K562 (cell line): ENCODE measurements around the gene FRMPD2. TPM values are rescaled to one million over a fixed set of nuclear protein-coding genes. Genes with fewer than 3 reads are reported as not detected.
A peak's percentile ranks its signal among the peaks of the same experiment; 100 is the strongest.
"Not testable (repeated sequence)": the region's sequence is repeated elsewhere in the genome, so short reads cannot be mapped to it uniquely, and the experiment has no call there.

Source experiments
- ATAC-seq: fragments of 200-7000 bp; cut with Tn5 transposase; 3 replicates; pipeline ENCODE4 v1.9.1; 2020; ENCODE audit warnings: moderate library complexity
- BruUV-seq: library from RNA; stranded (reverse); fragments of 400-500 nt; replicated peaks from 2 replicates; lab custom pipeline; 2021; lab: Mats Ljungman, UMichigan
- CTCF ChIA-PET: fragments of 300-600 bp; formaldehyde crosslinking; extraction: SDS; loops from one replicate; lab custom pipeline; 2021; ENCODE audit warnings: low intra/inter-chr PET ratio; lab: Yijun Ruan, JAX
- POLR2A ChIA-PET: fragments of 300-600, 350-650 bp; sonication (Branson Sonifier 250); formaldehyde crosslinking; extraction: SDS; loops from one replicate; lab custom pipeline; 2021; ENCODE audit warnings: antibody characterized with exemption, inconsistent platforms; lab: Yijun Ruan, JAX
- DNase-seq, 4 experiments: peaks; one replicate each; pipeline versions ENCODE4 v3.0.0 to v3.0.0-alpha.2; 2011 to 2018; ENCODE audit warnings: low spot score in 3 of 4, mixed read lengths in 3 of 4; ENCODE audit errors: extremely low read depth in 1 of 4
- FAIRE-seq: peaks from 2 replicates; lab custom pipeline; 2011; peaks lifted over from hg19 to GRCh38; lab: Jason Lieb, UNC
- H2AFZ ChIP-seq: 2 replicates; pipeline ENCODE4 v1.6.0; 2011; ENCODE audit warnings: low read depth, low read length, control low read depth, inconsistent platforms
- H3K27ac ChIP-seq: fragments of 200-600 bp; 3 replicates; pipeline ENCODE4 v1.8.0; 2011; ENCODE audit warnings: low read depth, mild to moderate bottlenecking, control low read depth, inconsistent platforms, low read length, moderate library complexity, mixed read lengths; ENCODE audit errors: extremely low read depth
- H3K27me3 ChIP-seq, 2 experiments: fragments of 300-600 bp in 1 of 2; 2 replicates in 1 of 2; 3 replicates in 1 of 2; pipeline versions ENCODE4 v1.6.0 to v1.8.0; 2011; ENCODE audit warnings: inconsistent platforms in 2 of 2, low read length in 2 of 2, mild to moderate bottlenecking in 1 of 2, mixed read lengths in 1 of 2, moderate library complexity in 1 of 2; ENCODE audit not compliant: control insufficient read depth in 2 of 2, insufficient read depth in 2 of 2
- H3K36me3 ChIP-seq: fragments of 300-600 bp; 3 replicates; pipeline ENCODE4 v1.8.0; 2011; ENCODE audit warnings: mild to moderate bottlenecking, low read length, inconsistent platforms; ENCODE audit not compliant: control insufficient read depth, insufficient read depth
- H3K4me1 ChIP-seq, 2 experiments: fragments of 200-600 bp in 1 of 2; replicated peaks in 1 of 2; 2 replicates in 1 of 2; 3 replicates in 1 of 2; pipeline versions ENCODE4 v1.5.1 to v1.8.0; 2011; ENCODE audit warnings: inconsistent platforms in 2 of 2, low read length in 2 of 2, mild to moderate bottlenecking in 1 of 2, mixed read lengths in 1 of 2, moderate library complexity in 1 of 2; ENCODE audit not compliant: control insufficient read depth in 2 of 2, insufficient read depth in 2 of 2
- H3K4me2 ChIP-seq: 2 replicates; pipeline ENCODE4 v1.6.1; 2011; ENCODE audit warnings: low read length, control low read depth, inconsistent platforms, mixed read lengths; ENCODE audit not compliant: insufficient read depth
- H3K4me3 ChIP-seq: fragments of 200-600 bp; sonication (generic), shearing (Covaris generic); 2 replicates; pipeline ENCODE4 v1.5.1; 2016; ENCODE audit warnings: control low read depth, inconsistent platforms
- H3K79me2 ChIP-seq: fragments of 200-600 bp; 3 replicates; pipeline ENCODE4 v1.8.0; 2011; ENCODE audit warnings: low read length, inconsistent platforms; ENCODE audit not compliant: control insufficient read depth, insufficient read depth
- H3K9ac ChIP-seq, 2 experiments: 2 replicates each; pipeline versions ENCODE4 v1.6.0 to v1.6.1; 2011; ENCODE audit warnings: low read depth in 2 of 2, low read length in 2 of 2, control low read depth in 1 of 2, inconsistent platforms in 1 of 2, mild to moderate bottlenecking in 1 of 2, mixed read lengths in 1 of 2; ENCODE audit not compliant: insufficient read depth in 1 of 2
- H3K9me1 ChIP-seq: one replicate; pipeline ENCODE4 v1.6.0; 2011; ENCODE audit warnings: inconsistent platforms, mild to moderate bottlenecking, low read length, moderate library complexity; ENCODE audit not compliant: control insufficient read depth, insufficient read depth
- H3K9me3 ChIP-seq: replicated peaks from 2 replicates; pipeline ENCODE4 v1.5.1; 2011; ENCODE audit warnings: low read depth, low read length, inconsistent platforms; ENCODE audit not compliant: control insufficient read depth, insufficient read depth
- H4K20me1 ChIP-seq: replicated peaks from 2 replicates; pipeline ENCODE4 v1.6.1; 2011; ENCODE audit warnings: low read length, inconsistent platforms, mixed read lengths; ENCODE audit not compliant: control insufficient read depth, insufficient read depth
- NFIC ChIP-seq: fragments of 450-650 bp; IDR thresholded peaks from 2 replicates; pipeline ENCODE4 v1.6.1; 2017; ENCODE audit warnings: mild to moderate bottlenecking, inconsistent platforms
- NRF1 ChIP-seq, 2 experiments: fragments of 450-650 bp; IDR thresholded peaks in 1 of 2; conservative IDR thresholded peaks in 1 of 2; 2 replicates each; pipeline ENCODE4 v1.6.1; 2014; ENCODE audit warnings: mild to moderate bottlenecking in 2 of 2
- YY1 ChIP-seq, 3 experiments: IDR thresholded peaks; 2 replicates each; pipeline ENCODE4 v1.6.1; 2011; ENCODE audit warnings: low read length in 2 of 3, mild to moderate bottlenecking in 2 of 3, moderate library complexity in 2 of 3, borderline replicate concordance in 1 of 3, control low read depth in 1 of 3, low read depth in 1 of 3; ENCODE audit not compliant: insufficient read depth in 3 of 3, insufficient replicate concordance in 2 of 3, control insufficient read depth in 1 of 3, insufficient read length in 1 of 3; ENCODE audit errors: extremely low read depth in 1 of 3
- WGBS: fragments of 100-300 bp; shearing (Covaris generic); methylation state at CpG from one replicate; pipeline ENCODE4 v1.1.6; 2016; ENCODE audit warnings: low coverage, mixed read lengths; ENCODE audit not compliant: insufficient coverage; ENCODE audit errors: missing lambda C conversion rate; 5-methylcytosine and 5-hydroxymethylcytosine counted together
- in situ Hi-C: fragments of 300-500 bp; cut with MboI; formaldehyde crosslinking; loops from 4 replicates; pipeline ENCODE4 v1.15.0; 2018; ENCODE audit warnings: inconsistent platforms, mixed read lengths
- intact Hi-C: fragments of 100-400 bp; cut with micrococcal nuclease; formaldehyde crosslinking; loops from 2 replicates; pipeline ENCODE4 v1.14.2; 2022
- polyA plus RNA-seq, 8 experiments: library from polyadenylated mRNA; depleted of rRNA in 4 of 8; stranded (reverse) in 5 of 8; unstranded in 3 of 8; fragments of >200 nt; fragmentation: Nextera tagmentation in 2 of 8; fragmentation: Illumina TruSeq in 1 of 8; extraction: Ambion mirVana in 2 of 8; extraction: Trizol in 1 of 8; gene quantifications; 2 replicates each; pipeline versions ENCODE4 v1.2.1 to v1.2.3, GENCODE V29; 2011 to 2014; ENCODE audit warnings: inconsistent platforms in 1 of 8, missing spikeins in 1 of 8
- total RNA-seq, 7 experiments: library from RNA; depleted of rRNA in 6 of 7; stranded (reverse); fragments of >200 nt in 6 of 7; fragmentation: Illumina TruSeq in 2 of 7; extraction: Trizol in 2 of 7; gene quantifications; 2 replicates each; pipeline versions ENCODE4 v1.2.1 to v1.2.3, GENCODE V29; 2011 to 2021; ENCODE audit warnings: low replicate concordance in 1 of 7

Gene FRMPD2
- total and polyA plus RNA-seq, 9 of the 15 experiments (the other 6 are each of a cell fraction or from before 2014, with no cell fraction given): 0.12 to 0.95 (median 0.33) TPM

DNA sequence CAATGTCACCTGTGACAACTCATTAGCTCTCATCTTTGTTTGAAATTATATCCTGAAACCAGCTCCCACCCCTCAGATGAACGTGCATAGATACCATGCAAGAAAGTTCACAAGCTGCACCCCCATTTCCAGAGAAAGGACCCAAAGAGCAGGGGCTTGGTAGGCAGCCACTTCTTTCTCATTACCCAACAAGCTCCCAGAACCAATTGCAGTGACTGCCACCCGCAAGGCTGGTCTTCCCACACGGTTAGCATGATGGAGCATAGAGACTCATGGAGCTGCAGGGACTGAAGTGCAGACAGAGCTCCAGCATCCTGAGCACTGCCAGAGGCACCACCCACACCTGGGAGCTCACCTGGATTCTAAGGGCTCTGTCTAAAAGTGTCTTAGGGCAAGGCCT, 28.5 kb downstream of the FRMPD2 start (continued):
- TF ChIP-seq YY1 (IDR thresholded peaks at IDR 0.05; ENCODE audit: borderline replicate concordance in 1 of 3, control insufficient read depth in 1 of 3, extremely low read depth in 1 of 3, insufficient read depth in 3 of 3, insufficient read length in 1 of 3, insufficient replicate concordance in 2 of 3, low read depth in 1 of 3, low read length in 2 of 3): no peak

DNA sequence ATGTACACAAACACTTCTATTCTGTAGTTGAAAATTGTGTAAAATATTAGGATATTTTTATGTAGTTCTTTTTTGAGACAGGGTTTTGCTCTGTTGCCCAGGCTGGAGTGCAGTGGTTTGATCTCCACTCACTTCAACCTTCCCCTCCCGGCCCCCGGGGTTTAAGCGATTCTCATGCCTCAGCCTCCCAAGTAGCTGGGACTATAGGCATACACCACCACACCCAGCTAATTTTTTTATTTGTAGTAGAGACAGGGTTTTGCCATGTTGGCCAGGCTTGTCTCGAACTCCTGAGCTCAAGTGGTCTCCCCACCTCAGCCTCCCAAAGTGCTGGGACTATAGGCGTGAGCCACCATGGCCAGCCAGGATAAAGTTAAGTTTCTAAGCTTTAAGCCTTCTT, 30.6 kb downstream of the FRMPD2 start:
- H3K27me3 ChIP-seq: peaks cover 29 to 72% of the 10 kb centered on the region in 2 experiments
- ATAC-seq, H3K9ac ChIP-seq, H3K4me1 ChIP-seq, H3K9me1 ChIP-seq, H3K9me3 ChIP-seq, DNase-seq, FAIRE-seq, BruUV-seq, H4K20me1 ChIP-seq, H3K36me3 ChIP-seq, H3K27ac ChIP-seq, H3K4me3 ChIP-seq, intact Hi-C loops, H3K79me2 ChIP-seq, H2AFZ ChIP-seq, CTCF ChIA-PET, in situ Hi-C loops, H3K4me2 ChIP-seq: not testable (repeated sequence)
- WGBS: 0% methylated on average over 5 of the region's 5 CpGs
- POLR2A ChIA-PET: interaction anchor here (0.8 kb wide), 1 partner anchor 41 kb away, joined by 3 read pairs; no protein-coding TSS in a partner anchor

DNA sequence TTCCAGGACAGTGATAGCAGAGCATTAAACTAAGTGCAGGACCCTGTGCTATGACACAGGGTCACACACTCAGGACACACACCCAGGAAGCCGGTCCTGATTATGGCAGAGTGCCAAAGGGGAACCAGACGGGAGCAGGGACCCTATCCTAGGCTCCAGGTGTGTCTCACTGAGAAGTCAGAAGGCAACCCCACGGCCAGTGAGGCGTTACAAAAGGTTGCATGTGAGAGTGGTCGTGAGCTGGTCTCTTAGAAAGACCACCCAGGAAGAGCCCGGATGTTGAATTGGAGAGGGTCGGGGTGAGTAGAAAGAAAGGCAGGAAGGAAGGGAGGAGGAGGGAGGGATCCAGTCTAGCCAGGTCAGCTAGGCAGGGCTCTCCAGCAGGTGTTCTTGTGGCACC, 31.0 kb downstream of the FRMPD2 start:
- 0% methylated on average over 7 of the region's 7 CpGs for WGBS
- ATAC-seq (no peak), DNase-seq (no peak), FAIRE-seq (no peak)
- H3K27me3 ChIP-seq: peaks cover 29 to 75% of the 10 kb centered on the region in 2 experiments
- H3K4me3 ChIP-seq: no peak overlapping the region
- in situ Hi-C loops (no loop called here), intact Hi-C loops (no loop called here)
- peak; percentile 71 for TF ChIP-seq NFIC
- TF ChIP-seq NRF1 (conservative IDR thresholded peaks at IDR 0.05 in 1 of 2, IDR thresholded peaks at IDR 0.05 in 1 of 2): no peak
- H3K4me2 ChIP-seq: no peak overlapping the region
- ChIA-PET CTCF (no interaction called here), POLR2A (interaction anchor here (1.2 kb wide), 1 partner anchor 65 kb away, joined by 5 read pairs; no protein-coding TSS in a partner anchor)
- no TSS peak for BruUV-seq
- no peaks in the 10 kb centered on the region for H3K79me2 ChIP-seq
- H2AFZ ChIP-seq: no peak overlapping the region
- no peak overlapping the region for H3K9ac ChIP-seq
- no peaks in the 10 kb centered on the region for H3K36me3 ChIP-seq
- H3K27ac ChIP-seq: no peak overlapping the region
- H3K9me3 ChIP-seq: no peaks in the 10 kb centered on the region
- H3K4me1 ChIP-seq: no peaks in the 10 kb centered on the region
- no peaks in the 10 kb centered on the region for H3K9me1 ChIP-seq
- 0 out of 2 replicates have a peak, but pooled peaks cover 6% of the 10 kb centered on the region for H4K20me1 ChIP-seq
